HEK293 (cell line): Measurements from ENCODE around the gene ZNF554.

ENCODE experiments used
- CTCF ChIA-PET: fragments of 350-600 bp; formaldehyde crosslinking; extraction: SDS; loops from one replicate; lab custom pipeline; 2021; ENCODE audit warnings: antibody characterized with exemption; lab: Yijun Ruan, JAX
- POLR2A ChIA-PET: fragments of 300-600 bp; formaldehyde crosslinking; extraction: SDS; loops from one replicate; lab custom pipeline; 2020; ENCODE audit warnings: antibody characterized with exemption, inconsistent platforms; lab: Yijun Ruan, JAX
- H3K27ac ChIP-seq: fragments of 200-500 bp; sonication (Bioruptor generic); 2 replicates; pipeline ENCODE4 v1.5.1; 2014; ENCODE audit warnings: low read depth, low read length, control low read depth, inconsistent platforms; ENCODE audit errors: extremely low read depth
- H3K36me3 ChIP-seq, 2 experiments: fragments of 200-500 bp in 1 of 2; sonication (Bioruptor generic) in 1 of 2; 1 replicate in 1 of 2; 2 replicates in 1 of 2; pipeline ENCODE4 v1.5.1; 2014 to 2017; ENCODE audit warnings: inconsistent platforms in 2 of 2, low read length in 2 of 2; ENCODE audit not compliant: control insufficient read depth in 2 of 2, insufficient read depth in 1 of 2
- H3K4me1 ChIP-seq: fragments of 200-500 bp; sonication (Bioruptor generic); 2 replicates; pipeline ENCODE4 v1.5.1; 2014; ENCODE audit warnings: mild to moderate bottlenecking, low read length, inconsistent platforms; ENCODE audit not compliant: control insufficient read depth, insufficient read depth
- H3K4me3 ChIP-seq: 2 replicates; pipeline ENCODE4 v1.5.1; 2011; ENCODE audit warnings: low read depth, mild to moderate bottlenecking, control low read depth, low read length, moderate library complexity
- H3K9me3 ChIP-seq: fragments of 200-500 bp; sonication (Bioruptor generic); 2 replicates; pipeline ENCODE4 v1.5.1; 2014; ENCODE audit warnings: low read depth, low read length, inconsistent platforms; ENCODE audit not compliant: control insufficient read depth, insufficient read depth
- CTCF ChIP-seq: fragments of 450-650 bp; formaldehyde crosslinking; IDR thresholded peaks from 2 replicates; pipeline ENCODE4 v1.5.1; 2016; ENCODE audit warnings: missing biosample characterization, missing genetic modification characterization
- EGR2 ChIP-seq: fragments of 450-650 bp; formaldehyde crosslinking; IDR thresholded peaks from 2 replicates; pipeline ENCODE4 v1.5.1; 2016; ENCODE audit warnings: low read depth, missing biosample characterization, missing genetic modification characterization
- GLIS1 ChIP-seq: fragments of 450-650 bp; formaldehyde crosslinking; IDR thresholded peaks from 2 replicates; pipeline ENCODE4 v1.5.1; 2016; ENCODE audit warnings: missing biosample characterization, missing genetic modification characterization
- GLIS2 ChIP-seq: fragments of 450-650 bp; formaldehyde crosslinking; IDR thresholded peaks from 2 replicates; pipeline ENCODE4 v1.5.1; 2016; ENCODE audit warnings: missing biosample characterization, missing genetic modification characterization
- KLF17 ChIP-seq: fragments of 450-650 bp; formaldehyde crosslinking; IDR thresholded peaks from 2 replicates; pipeline ENCODE4 v1.5.1; 2016; ENCODE audit warnings: missing biosample characterization, missing genetic modification characterization
- KLF9 ChIP-seq: fragments of 450-650 bp; formaldehyde crosslinking; IDR thresholded peaks from 2 replicates; pipeline ENCODE4 v1.5.1; 2016; ENCODE audit warnings: missing biosample characterization, missing genetic modification characterization, low read depth
- SETDB1 ChIP-seq: IDR thresholded peaks from one replicate; pipeline ENCODE4 v1.6.1; 2017; ENCODE audit warnings: mild to moderate bottlenecking, low read length, moderate library complexity, mixed read lengths; ENCODE audit not compliant: insufficient read length
- ZBTB48 ChIP-seq: fragments of 450-650 bp; formaldehyde crosslinking; IDR thresholded peaks from 2 replicates; pipeline ENCODE4 v1.5.1; 2016; ENCODE audit warnings: missing biosample characterization, missing genetic modification characterization
- ZBTB6 ChIP-seq: fragments of 450-650 bp; formaldehyde crosslinking; IDR thresholded peaks from 2 replicates; pipeline ENCODE4 v1.5.1; 2017; ENCODE audit warnings: missing biosample characterization, missing genetic modification characterization
- ZNF19 ChIP-seq: fragments of 450-650 bp; formaldehyde crosslinking; IDR thresholded peaks from 2 replicates; pipeline ENCODE4; 2016; ENCODE audit warnings: missing biosample characterization, missing genetic modification characterization, low read depth
- ZNF24 ChIP-seq: fragments of 450-650 bp; formaldehyde crosslinking; IDR thresholded peaks from 2 replicates; pipeline ENCODE4 v1.5.1; 2016; ENCODE audit warnings: missing biosample characterization, missing genetic modification characterization
- ZNF280D ChIP-seq: fragments of 450-650 bp; formaldehyde crosslinking; IDR thresholded peaks from 2 replicates; pipeline ENCODE4 v1.5.1; 2016; ENCODE audit warnings: missing biosample characterization, missing genetic modification characterization
- ZNF558 ChIP-seq: fragments of 450-650 bp; formaldehyde crosslinking; IDR thresholded peaks from 2 replicates; pipeline ENCODE4 v1.5.1; 2016; ENCODE audit warnings: missing biosample characterization, missing genetic modification characterization
- ZNF561 ChIP-seq: fragments of 450-650 bp; IDR thresholded peaks from 2 replicates; pipeline ENCODE4 v1.5.1; 2018; ENCODE audit warnings: missing biosample characterization, missing genetic modification characterization, borderline replicate concordance
- ZNF621 ChIP-seq: fragments of 450-650 bp; formaldehyde crosslinking; IDR thresholded peaks from 2 replicates; pipeline ENCODE4 v1.5.1; 2017; ENCODE audit warnings: missing biosample characterization, missing genetic modification characterization
- ZNF660 ChIP-seq: fragments of 450-650 bp; IDR thresholded peaks from 2 replicates; pipeline ENCODE4 v1.5.1; 2018; ENCODE audit warnings: missing biosample characterization, mild to moderate bottlenecking, missing genetic modification characterization
- ZNF677 ChIP-seq: fragments of 450-650 bp; IDR thresholded peaks from 2 replicates; pipeline ENCODE4 v1.5.0; 2018; ENCODE audit warnings: missing biosample characterization, mild to moderate bottlenecking, missing genetic modification characterization, moderate library complexity
- ZNF692 ChIP-seq: fragments of 450-650 bp; formaldehyde crosslinking; IDR thresholded peaks from 2 replicates; pipeline ENCODE4 v1.5.1; 2016; ENCODE audit warnings: missing biosample characterization, missing genetic modification characterization
- ZNF776 ChIP-seq: fragments of 450-650 bp; formaldehyde crosslinking; IDR thresholded peaks from 2 replicates; pipeline ENCODE4 v1.5.0; 2017; ENCODE audit warnings: missing biosample characterization, missing genetic modification characterization, borderline replicate concordance
- ZNF830 ChIP-seq: fragments of 450-650 bp; IDR thresholded peaks from 2 replicates; pipeline ENCODE4 v1.5.0; 2018; ENCODE audit warnings: missing biosample characterization, missing genetic modification characterization, low read depth, mild to moderate bottlenecking, moderate library complexity

Gene ZNF554

GRCh38 chr19:2782936-2783780, 36.5 kb upstream of the ZNF554 start, which contains the start of gene SGTA (continued):
- TF ChIP-seq ZNF19 (tag by site-specific recombination) (no peak), SETDB1 (peak; percentile 68)

GRCh38 chr19:2783781-2784145, 35.9 kb upstream of the ZNF554 start:
- no peak overlapping the region for H3K4me3 ChIP-seq
- no peaks in the 10 kb centered on the region for H3K9me3 ChIP-seq

GRCh38 chr19:2785244-2785997, 34.2 kb upstream of the ZNF554 start, which contains the start of gene THOP1:
Gene THOP1, plus strand, starts transcription at chr19:2785503. Its CDS starts 160 bp downstream, at chr19:2785663.
- CTCF ChIA-PET: interaction anchor here (2.8 kb wide), 1 partner anchor 34 kb away, joined by 6 read pairs; the partner anchor contains the start of gene ZNF554
- Histone ChIP-seq H3K9me3 (no peaks in the 10 kb centered on the region), H3K4me3 (peak within 1 kb of the TSS; percentile 94), H3K4me1 (0 out of 2 replicates have a peak, but pooled peaks cover 2% of the 10 kb centered on the region), H3K27ac (peak within 1 kb of the TSS; percentile 86), H3K36me3 (peaks cover 5 to 44% of the 10 kb centered on the region in 2 experiments; a peak in 2 of 3 replicates)
- POLR2A ChIA-PET: interaction anchor here (0.6 to 1.4 kb wide), 8 partner anchors 11 to 310 kb away, joined by 3 to 5 read pairs (median 4); partner anchors contain the start of genes GADD45B, ZNF555 and ZNF57
- TF ChIP-seq ZBTB48 (tag by site-specific recombination): peak; percentile 19; the same call in 1 of the 2 replicates
- peak; percentile 33; the same call in 1 of the 2 replicates for TF ChIP-seq ZNF692 (tag by site-specific recombination)
- no peak for TF ChIP-seq ZNF830 (tag by site-specific recombination)
- no peak for TF ChIP-seq ZNF558 (tag by site-specific recombination)
- peak; percentile 11; the same call in 1 of the 2 replicates for TF ChIP-seq GLIS1 (tag by site-specific recombination)
- no peak for TF ChIP-seq ZNF280D
- peak; percentile 73; the same call in 1 of the 2 replicates for TF ChIP-seq ZNF561 (tag by site-specific recombination)
- TF ChIP-seq GLIS2 (tag by site-specific recombination): 0 out of 2 replicates have a peak, but pooled peaks have one; percentile 12
- peak; percentile 70; the same call in 1 of the 2 replicates for TF ChIP-seq KLF9 (tag by site-specific recombination)
- peak; percentile 61 for TF ChIP-seq ZNF660 (tag by site-specific recombination)
- 0 out of 2 replicates have a peak, but pooled peaks have one; percentile 33 for TF ChIP-seq KLF17
- peak; percentile 44 for TF ChIP-seq ZNF677
- 0 out of 2 replicates have a peak, but pooled peaks have one; percentile 19 for TF ChIP-seq CTCF (tag by site-specific recombination)
- peak; percentile 97 for TF ChIP-seq ZBTB6 (tag by site-specific recombination)
- no peak for TF ChIP-seq ZNF621
- peak; percentile 54 for TF ChIP-seq EGR2 (tag by site-specific recombination)

More at GRCh38 chr19:2783781-2784145, 35.9 kb upstream of the ZNF554 start:
- ChIA-PET CTCF (interaction anchor here (0.9 to 2.8 kb wide), 4 partner anchors 10 to 135 kb away, joined by 3 to 9 read pairs (median 5); partner anchors contain the start of gene ZNF554), POLR2A (interaction anchor here (0.8 to 1.5 kb wide), 7 partner anchors 15 to 308 kb away, joined by 3 to 6 read pairs (median 4); partner anchors contain the start of gene GADD45B)
- Histone ChIP-seq H3K36me3 (peaks cover 8 to 42% of the 10 kb centered on the region in 2 experiments; a peak in 2 of 3 replicates), H3K27ac (0 out of 2 replicates have a peak overlapping the region, but pooled peaks have one; percentile 2)
- no peak for TF ChIP-seq ZNF776 (tag by site-specific recombination)
- TF ChIP-seq ZNF24 (tag by site-specific recombination): 0 out of 2 replicates have a peak, but pooled peaks have one; percentile 9
- TF ChIP-seq, all 188 proteins: peak for 1
- peaks cover 3% of the 10 kb centered on the region; the same call in 1 of the 2 replicates for H3K4me1 ChIP-seq
